Activated CD8-positive, alpha-beta memory T cell treated with anti-CD3 and anti-CD28 coated beads, Interleukin-2, amount 50 U/mL, for 4 hours (primary cell): ENCODE measurements around the gene PAQR9.
"Not testable (repeated sequence)": the region's sequence is repeated elsewhere in the genome, so short reads cannot be mapped to it uniquely, and the experiment has no call there.

Experiments used
- DNase-seq: peaks from one replicate; pipeline ENCODE4 v3.0.0-alpha.2; 2020

PAQR9 gene

GRCh38 chr3:142963516-142964448, at the start of gene PAQR9:
Gene PAQR9, minus strand, starts transcription at chr3:142963674. Its CDS starts 338 bp downstream, at chr3:142963336.
- no peak for DNase-seq

- DNase-seq: no peak
These were observed 48.2 kb upstream of the PAQR9 start for GRCh38 chr3:143011705-143012104.

GRCh38 chr3:143010024-143010423, 46.5 kb upstream of the PAQR9 start:
- DNase-seq: no peak

GRCh38 chr3:143004823-143005222, 41.3 kb upstream of the PAQR9 start:
- DNase-seq: no peak

- no peak for DNase-seq
These were observed 39.3 kb upstream of the PAQR9 start for GRCh38 chr3:143002727-143003126.

- no peak for DNase-seq
These were observed 38.7 kb upstream of the PAQR9 start for GRCh38 chr3:143002083-143002712.

- DNase-seq: peak; percentile 88
These were observed 38.1 kb upstream of the PAQR9 start, which contains the start of gene U2SURP for GRCh38 chr3:143001369-143002082. Gene U2SURP, plus strand, starts transcription at chr3:143001570. Its CDS starts 59 bp downstream, at chr3:143001629.

GRCh38 chr3:143001034-143001368, 37.5 kb upstream of the PAQR9 start:
- no peak for DNase-seq

- DNase-seq: no peak
These were observed 37.1 kb upstream of the PAQR9 start for GRCh38 chr3:143000528-143000927.

GRCh38 chr3:142999881-143000280, 36.4 kb upstream of the PAQR9 start:
- no peak for DNase-seq

- DNase-seq: no peak
These were observed 35.0 kb upstream of the PAQR9 start for GRCh38 chr3:142998439-142998838.

GRCh38 chr3:142997330-142997729, 33.9 kb upstream of the PAQR9 start:
- no peak for DNase-seq

GRCh38 chr3:142993958-142994442, 30.5 kb upstream of the PAQR9 start:
- peak; percentile 61 for DNase-seq

GRCh38 chr3:142992323-142992722, 28.8 kb upstream of the PAQR9 start:
- DNase-seq: no peak

- DNase-seq: no peak
These were observed 27.2 kb upstream of the PAQR9 start for GRCh38 chr3:142990721-142991120.

- not testable (repeated sequence) for DNase-seq
These were observed 25.4 kb upstream of the PAQR9 start for GRCh38 chr3:142988826-142989225.

GRCh38 chr3:142988221-142988620, 24.7 kb upstream of the PAQR9 start:
- not testable (repeated sequence) for DNase-seq

GRCh38 chr3:142987707-142988106, 24.2 kb upstream of the PAQR9 start:
- DNase-seq: no peak

- DNase-seq: no peak
These were observed 23.7 kb upstream of the PAQR9 start for GRCh38 chr3:142987080-142987700.

- no peak for DNase-seq
These were observed 20.8 kb upstream of the PAQR9 start for GRCh38 chr3:142984255-142984654.

- no peak for DNase-seq
These were observed 19.8 kb upstream of the PAQR9 start for GRCh38 chr3:142983318-142983717.

GRCh38 chr3:142982038-142982773, 18.7 kb upstream of the PAQR9 start:
- DNase-seq: no peak
